GM12864 (cell line): ENCODE data around the gene PLCL1.

Experiments
- DNase-seq: peaks from one replicate; pipeline ENCODE4 v3.0.0-alpha.2; 2011; ENCODE audit warnings: low read depth
- H3K4me3 ChIP-seq: 2 replicates; pipeline ENCODE4 v1.5.1; 2011; ENCODE audit warnings: mild to moderate bottlenecking, low read depth, low read length, control low read depth
- TF ChIP-seq, protein P1 (sequence below): IDR thresholded peaks from 2 replicates; pipeline ENCODE4 v1.5.1; 2011; ENCODE audit warnings: low read depth, mild to moderate bottlenecking, moderate library complexity, low read length, control low read depth, inconsistent platforms; ENCODE audit errors: missing control alignments

PLCL1 gene

GRCh38 chr2:197908156-197908555 is 103.8 kb downstream of the PLCL1 start:
- TF ChIP-seq, protein P1, sequence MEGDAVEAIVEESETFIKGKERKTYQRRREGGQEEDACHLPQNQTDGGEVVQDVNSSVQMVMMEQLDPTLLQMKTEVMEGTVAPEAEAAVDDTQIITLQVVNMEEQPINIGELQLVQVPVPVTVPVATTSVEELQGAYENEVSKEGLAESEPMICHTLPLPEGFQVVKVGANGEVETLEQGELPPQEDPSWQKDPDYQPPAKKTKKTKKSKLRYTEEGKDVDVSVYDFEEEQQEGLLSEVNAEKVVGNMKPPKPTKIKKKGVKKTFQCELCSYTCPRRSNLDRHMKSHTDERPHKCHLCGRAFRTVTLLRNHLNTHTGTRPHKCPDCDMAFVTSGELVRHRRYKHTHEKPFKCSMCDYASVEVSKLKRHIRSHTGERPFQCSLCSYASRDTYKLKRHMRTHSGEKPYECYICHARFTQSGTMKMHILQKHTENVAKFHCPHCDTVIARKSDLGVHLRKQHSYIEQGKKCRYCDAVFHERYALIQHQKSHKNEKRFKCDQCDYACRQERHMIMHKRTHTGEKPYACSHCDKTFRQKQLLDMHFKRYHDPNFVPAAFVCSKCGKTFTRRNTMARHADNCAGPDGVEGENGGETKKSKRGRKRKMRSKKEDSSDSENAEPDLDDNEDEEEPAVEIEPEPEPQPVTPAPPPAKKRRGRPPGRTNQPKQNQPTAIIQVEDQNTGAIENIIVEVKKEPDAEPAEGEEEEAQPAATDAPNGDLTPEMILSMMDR: no peak
- no peak overlapping the region for H3K4me3 ChIP-seq
- no peak for DNase-seq

GRCh38 chr2:197908990-197909776 is 104.8 kb downstream of the PLCL1 start:
- H3K4me3 ChIP-seq: no peak overlapping the region
- TF ChIP-seq, protein P1: no peak
- DNase-seq: no peak

DNA sequence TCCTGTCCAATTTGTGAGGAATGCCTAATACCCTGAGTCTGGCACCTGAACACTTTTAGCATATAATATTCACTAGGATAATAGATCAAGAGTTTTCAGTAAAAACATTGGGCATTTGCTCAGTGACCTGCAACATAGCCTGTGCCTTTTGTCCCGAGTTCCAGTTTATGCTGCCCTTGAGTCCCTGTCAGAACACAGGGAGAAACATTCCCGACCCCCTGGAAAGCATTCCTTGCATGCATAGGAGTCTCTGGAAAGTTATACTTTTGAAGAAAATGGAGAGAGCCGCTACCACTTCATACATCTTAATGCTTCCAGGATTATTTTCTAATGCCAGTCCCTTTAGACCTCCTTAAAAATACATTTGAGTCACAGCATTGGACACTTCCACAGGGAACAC is 107.3 kb downstream of the PLCL1 start:
- TF ChIP-seq, protein P1: no peak
- H3K4me3 ChIP-seq: no peak overlapping the region
- DNase-seq: no peak

DNA sequence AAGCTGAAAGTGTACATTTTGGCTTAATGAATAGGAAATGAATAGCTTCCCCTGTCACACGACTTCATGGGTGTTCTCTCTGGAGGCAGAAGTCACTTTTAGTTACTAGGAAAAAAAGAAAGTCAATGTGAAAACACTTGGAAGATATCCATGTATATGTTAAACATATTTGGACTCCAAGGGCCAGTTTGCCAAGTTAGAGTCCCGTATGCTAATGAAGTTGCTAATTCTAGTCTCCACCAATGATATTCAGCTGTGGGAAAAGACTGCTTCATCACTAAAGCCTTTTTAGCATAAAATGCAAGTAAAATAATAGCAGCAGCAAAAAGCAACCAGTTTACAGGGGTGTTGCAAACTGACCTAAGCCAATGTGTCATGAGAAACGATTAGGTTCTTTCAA is 108.7 kb downstream of the PLCL1 start:
- no peak overlapping the region for H3K4me3 ChIP-seq
- TF ChIP-seq, protein P1: no peak
- DNase-seq: no peak

- no peak for DNase-seq
- TF ChIP-seq, protein P1: no peak
- no peak overlapping the region for H3K4me3 ChIP-seq
These were observed 110.4 kb downstream of the PLCL1 start for GRCh38 chr2:197914778-197915177.

DNA sequence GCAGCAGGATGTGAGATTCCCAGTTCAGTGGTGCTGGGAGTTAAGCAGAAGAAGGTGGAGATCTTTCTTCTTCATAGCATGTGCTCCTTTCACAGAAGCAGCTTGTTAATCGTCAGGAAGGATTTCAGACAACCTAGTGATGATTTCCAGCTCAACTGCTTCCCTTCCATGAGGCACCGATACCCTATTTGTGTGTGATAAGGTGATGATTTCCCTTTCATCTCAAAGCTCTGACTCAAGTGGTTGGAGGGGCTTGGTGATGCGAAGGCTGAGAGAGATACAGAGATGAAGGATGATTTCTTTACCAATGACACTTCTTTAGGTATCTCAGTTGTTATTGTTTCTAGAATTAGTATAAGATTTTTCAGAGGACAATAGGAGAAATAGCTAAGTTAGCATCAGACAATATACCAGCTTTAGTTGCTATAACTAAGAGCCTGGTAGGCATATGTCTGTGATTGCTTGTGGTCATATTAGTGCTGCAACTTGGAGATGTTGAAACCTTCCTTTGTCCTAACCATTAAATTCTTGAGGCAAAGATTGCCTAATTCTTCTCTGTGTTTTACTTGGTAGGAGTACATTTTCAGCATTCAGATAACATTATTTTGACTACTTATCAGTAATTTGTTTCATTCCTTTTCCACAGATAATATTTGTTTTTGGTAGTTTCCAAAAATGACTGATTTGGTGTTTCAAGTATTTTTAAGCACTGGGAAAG is 111.3 kb downstream of the PLCL1 start:
- TF ChIP-seq, protein P1: no peak
- DNase-seq: no peak

More for the DNA sequence above, 111.3 kb downstream of the PLCL1 start:
- H3K4me3 ChIP-seq: no peak overlapping the region
